NCI-H1417 treated with DMSO at 0.1 percent for 48 hours (cell line): ENCODE measurements around the gene ZNF800.
"Not testable (repeated sequence)": the region's sequence is repeated elsewhere in the genome, so short reads cannot be mapped to it uniquely, and the experiment has no call there.

Experiments
- DNase-seq: peaks from one replicate; lab custom pipeline; 2025; lab: John Stamatoyannopoulos, UW

Gene ZNF800

DNA sequence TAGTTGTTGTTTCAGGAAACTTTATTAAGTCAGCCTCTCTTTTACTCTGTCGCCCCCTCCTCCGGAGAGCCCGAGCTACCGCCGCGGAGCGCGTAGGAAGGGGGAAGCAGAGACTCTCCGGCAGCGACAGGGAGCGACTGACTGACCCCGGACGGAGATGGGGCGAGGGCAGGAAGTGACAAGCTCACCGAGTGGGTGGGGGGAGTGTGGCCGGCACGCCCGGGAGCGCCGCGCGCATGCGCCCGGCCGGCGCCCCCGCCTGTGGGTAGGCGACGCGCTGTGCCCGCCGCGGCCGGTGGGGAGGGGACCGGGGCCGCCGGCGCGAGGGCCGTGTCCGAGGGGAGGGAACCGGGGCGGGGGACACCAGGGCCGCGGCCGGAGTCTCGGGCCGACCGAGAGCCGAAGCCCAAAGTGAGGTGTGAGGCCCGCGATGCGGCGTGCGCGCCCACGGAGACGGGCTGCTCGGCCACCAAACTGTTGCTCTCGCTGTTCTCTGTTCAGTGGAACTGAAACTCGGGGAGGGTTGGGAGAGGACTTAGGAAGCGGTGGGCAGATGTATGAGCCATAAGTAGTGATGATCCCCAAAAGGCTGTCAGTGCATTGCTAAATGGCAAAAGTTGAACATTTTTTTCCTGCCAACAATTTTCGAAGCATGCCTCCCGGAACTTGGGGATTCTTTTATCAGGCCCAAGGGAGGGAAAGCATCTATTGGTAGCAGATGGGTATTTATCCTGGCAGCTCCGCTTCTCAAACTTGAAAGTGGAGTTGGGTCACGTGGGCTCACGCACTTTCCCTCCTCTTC, at the start of gene ZNF800:
ZNF800 (minus strand) TSS at position 143 of the 802 bp plus-strand sequence. CDS start 1,151 bp downstream, outside the sequence.
- DNase-seq: peak; percentile 84

DNA sequence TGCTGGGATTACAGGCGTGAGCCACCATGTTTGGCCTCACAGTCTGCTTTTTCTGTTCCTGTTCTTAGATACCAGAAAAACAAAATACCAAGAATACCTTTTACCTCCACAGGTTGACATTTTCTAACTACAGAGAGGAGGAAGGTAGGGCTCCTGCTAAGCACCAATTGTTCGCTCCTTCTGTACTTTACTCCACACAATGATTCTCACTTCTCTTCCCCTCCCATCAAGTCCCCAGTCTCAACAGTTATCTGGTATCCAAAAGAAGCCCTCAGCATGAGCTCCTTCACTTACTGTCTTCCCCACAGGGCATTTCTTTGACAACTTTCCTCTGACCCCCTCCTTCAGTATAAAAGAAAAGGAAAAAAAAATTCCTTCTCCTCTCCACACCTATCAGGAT, 47.7 kb upstream of the ZNF800 start:
- DNase-seq: no peak

DNA sequence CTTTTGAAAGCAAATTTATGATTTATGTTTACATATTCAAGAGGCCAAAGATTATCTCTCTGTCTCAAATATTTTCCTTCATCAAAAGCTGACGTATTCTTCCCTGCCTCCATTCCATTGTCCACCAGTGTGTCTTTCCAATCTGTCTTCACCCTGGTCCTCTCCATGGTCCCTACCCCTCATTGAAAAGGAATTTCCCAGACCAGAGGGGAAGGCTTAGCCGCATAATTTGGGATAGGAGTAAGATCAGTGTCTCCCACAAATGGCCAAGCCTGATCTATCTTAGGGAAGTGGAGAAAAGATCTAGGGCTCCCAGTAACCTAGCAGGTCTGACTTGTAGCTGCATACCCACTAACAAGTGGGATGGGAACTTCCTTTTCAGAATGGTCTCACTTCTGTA, 46.3 kb upstream of the ZNF800 start:
- no peak for DNase-seq

GRCh38 chr7:127437837-127438236, 45.3 kb upstream of the ZNF800 start:
- DNase-seq: no peak

- no peak for DNase-seq
These were observed 44.7 kb upstream of the ZNF800 start for GRCh38 chr7:127437241-127437640.

GRCh38 chr7:127429281-127429680, 36.8 kb upstream of the ZNF800 start:
- DNase-seq: not testable (repeated sequence)

- no peak for DNase-seq
These were observed 26.7 kb upstream of the ZNF800 start for GRCh38 chr7:127419196-127419595.

DNA sequence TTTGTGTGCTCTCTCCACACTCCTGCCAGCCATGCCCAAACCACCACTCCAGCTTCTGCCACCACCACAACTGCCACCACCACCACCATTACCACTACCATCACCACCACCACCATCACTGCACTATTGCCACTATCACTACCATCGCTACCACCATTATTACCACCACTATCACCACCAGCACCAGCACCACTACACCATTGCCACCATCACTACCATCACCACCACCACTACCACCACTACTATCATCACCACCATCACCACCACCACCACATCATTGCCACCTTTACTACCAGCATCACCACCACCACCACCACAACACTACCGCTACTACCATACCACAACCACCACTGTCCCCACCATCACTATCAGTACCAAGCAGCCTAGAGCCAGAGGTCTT, 26.0 kb upstream of the ZNF800 start:
- no peak for DNase-seq

GRCh38 chr7:127417346-127417745, 24.8 kb upstream of the ZNF800 start:
- DNase-seq: no peak

GRCh38 chr7:127415060-127415742, 22.7 kb upstream of the ZNF800 start:
- no peak for DNase-seq

GRCh38 chr7:127413962-127414361, 21.5 kb upstream of the ZNF800 start:
- no peak for DNase-seq

- DNase-seq: no peak
These were observed 20.8 kb upstream of the ZNF800 start for GRCh38 chr7:127413326-127413725.

DNA sequence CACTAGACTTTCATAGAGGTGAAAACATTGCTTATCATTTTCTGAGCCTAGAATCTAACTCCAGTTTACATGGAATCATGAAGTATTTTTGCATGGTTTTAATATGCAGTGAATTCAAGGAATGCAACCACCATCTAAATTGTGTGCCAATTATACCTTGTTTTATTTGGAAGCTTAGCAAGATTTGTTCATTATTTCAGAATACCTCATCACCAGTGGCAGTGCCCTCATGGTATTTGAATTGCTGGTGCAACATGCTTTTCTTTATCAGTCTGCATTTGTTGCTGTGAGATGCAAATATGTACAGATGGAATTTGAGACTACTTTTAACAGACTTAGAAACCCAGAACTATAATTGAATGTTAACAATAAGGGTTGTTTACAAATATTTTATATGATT, 18.7 kb upstream of the ZNF800 start:
- no peak for DNase-seq

GRCh38 chr7:127409629-127410028, 17.1 kb upstream of the ZNF800 start:
- DNase-seq: no peak

DNA sequence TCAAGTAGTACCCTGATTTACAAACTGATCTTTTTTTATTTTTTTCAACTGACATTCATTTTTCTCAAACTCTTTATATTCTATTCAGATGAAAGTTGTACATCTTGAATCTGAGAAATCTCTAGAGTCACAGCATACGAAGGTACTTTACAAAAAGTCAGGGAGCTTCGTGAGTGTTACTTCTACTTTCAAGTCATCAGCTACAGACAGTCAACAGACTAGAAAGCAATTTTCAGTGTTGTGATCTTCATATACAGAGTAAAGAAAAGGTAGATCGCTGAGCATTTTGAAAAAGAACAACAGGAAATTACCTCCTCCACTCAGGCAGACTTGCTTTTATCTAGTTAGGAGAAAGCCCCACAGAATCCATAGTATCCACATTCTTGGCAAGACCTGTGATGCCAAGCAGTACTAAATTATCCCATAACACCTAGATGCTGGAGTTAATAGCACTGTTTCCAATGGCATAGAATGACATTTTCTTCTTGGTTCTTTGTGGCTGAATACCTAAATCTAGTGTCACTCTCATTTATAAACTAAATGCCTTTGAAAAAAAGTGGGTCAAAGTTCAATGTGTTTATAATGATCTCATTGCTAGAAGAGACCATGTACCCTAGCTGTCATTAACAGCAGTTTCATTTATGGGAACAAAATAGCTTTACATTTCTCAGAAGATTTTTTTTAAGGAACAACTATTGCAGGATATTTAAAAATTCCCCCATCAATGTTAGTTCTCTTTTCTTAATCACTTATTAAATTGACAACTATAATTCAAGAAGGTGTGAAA, 12.0 kb upstream of the ZNF800 start:
- DNase-seq: no peak

GRCh38 chr7:127396184-127396583, 3.7 kb upstream of the ZNF800 start:
- DNase-seq: no peak

GRCh38 chr7:127395104-127395503, 2.6 kb upstream of the ZNF800 start:
- not testable (repeated sequence) for DNase-seq

- DNase-seq: no peak
These were observed 1.0 kb upstream of the ZNF800 start for GRCh38 chr7:127393368-127394058.

- no peak for DNase-seq
These were observed 334 bp downstream of the ZNF800 start for GRCh38 chr7:127392182-127392565.

DNA sequence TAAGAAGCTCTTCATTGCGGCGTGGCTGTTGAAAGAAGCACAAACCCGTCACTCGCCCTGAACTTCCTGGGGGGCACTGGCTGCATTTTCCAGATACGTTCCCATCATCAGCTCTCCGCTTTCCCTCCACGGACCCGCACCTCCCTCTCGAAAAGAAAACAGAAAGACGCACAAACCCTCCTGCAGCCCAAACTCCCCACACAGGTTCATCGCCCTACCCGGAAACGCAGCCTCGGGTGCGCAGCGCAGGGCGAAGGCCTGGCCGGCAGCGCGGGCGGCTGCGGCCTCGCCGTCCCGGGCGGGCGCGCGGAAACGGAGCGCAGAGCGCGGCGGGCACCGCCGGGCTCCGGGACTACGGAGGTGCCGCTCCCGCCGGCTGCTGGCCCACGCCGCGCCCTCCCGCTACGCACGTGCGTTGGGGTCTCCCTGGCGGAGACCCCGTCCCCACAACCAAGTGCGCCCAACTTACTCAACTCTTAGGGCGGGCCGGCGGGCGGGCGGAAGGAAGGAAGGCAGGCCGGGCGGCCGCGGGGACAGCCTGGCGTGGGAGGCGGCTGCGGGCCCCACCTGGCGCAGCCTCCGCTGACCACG, 822 bp downstream of the ZNF800 start:
- DNase-seq: no peak

GRCh38 chr7:127390817-127391590, 1.5 kb downstream of the ZNF800 start:
- DNase-seq: no peak
